Activated gamma-delta T cell treated with anti-CD3 and anti-CD28 coated beads, Interleukin-2, amount 50 U/mL, for 16 hours (primary cell): ENCODE results near the gene DLGAP1.

Experiments
- DNase-seq: peaks from one replicate; pipeline ENCODE4 v3.0.0-alpha.2; 2020; ENCODE audit warnings: low read depth

The DLGAP1 gene

GRCh38 chr18:4241090-4241617 lies 214.0 kb downstream of the DLGAP1 start:
- DNase-seq = no peak

GRCh38 chr18:4238966-4239365 lies 216.1 kb downstream of the DLGAP1 start:
- DNase-seq = no peak

DNA sequence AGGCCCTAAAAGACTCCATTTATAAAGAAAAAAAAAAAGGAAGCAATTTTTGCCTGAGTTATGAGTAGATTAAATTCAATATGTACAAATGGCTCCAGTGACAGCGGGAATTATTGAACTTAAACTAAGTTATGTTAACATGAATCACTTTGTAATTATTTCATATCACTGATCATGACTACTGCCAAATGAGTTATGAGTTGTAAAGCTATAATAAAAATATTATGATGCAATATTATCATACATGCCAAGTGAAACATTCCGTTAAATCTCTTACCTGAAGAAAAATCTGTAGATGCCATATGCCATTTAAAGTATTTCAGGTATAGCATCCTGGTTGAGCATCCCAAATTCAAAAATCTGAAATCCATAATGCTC lies 217.5 kb downstream of the DLGAP1 start:
- DNase-seq = no peak

DNA sequence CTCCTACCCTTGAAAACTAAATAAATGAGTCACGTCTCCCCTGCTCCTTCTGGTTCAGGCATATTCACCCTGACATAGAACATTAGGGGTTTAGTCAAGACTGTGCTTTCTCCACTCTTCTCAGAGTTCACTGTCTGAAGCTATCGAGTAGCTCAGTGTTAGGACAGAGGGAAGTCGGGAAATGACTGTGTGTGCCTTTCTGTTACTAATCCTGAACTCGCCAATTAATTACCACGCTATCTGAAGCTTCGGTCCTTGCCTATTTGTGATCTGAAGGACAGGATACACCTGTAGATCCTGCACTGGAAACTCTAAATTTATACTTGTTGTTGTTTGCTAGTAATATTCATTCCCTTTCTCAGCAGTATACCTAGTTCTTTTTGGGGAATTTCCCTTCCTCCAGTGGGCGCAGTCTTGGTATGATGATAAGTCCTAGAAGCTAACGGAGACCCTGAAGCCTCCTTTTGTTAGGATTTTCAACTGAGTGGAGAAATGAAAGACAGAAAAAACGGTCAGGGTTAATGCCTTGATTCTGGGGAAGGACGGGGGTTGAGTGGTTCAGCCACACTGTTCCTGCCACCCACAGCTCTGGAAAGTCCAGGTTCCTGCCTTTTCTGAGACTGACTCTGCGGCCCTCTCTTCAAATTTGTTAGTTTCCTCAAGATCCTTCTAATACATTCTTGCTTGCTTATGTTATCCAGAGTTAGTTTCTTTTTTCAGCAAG lies 218.0 kb downstream of the DLGAP1 start:
- no peak for DNase-seq

- DNase-seq = no peak
These were observed 221.6 kb downstream of the DLGAP1 start for GRCh38 chr18:4233468-4233867.

- no peak for DNase-seq
These were observed 222.5 kb downstream of the DLGAP1 start for GRCh38 chr18:4232656-4233055.

GRCh38 chr18:4231260-4231659 lies 223.8 kb downstream of the DLGAP1 start:
- DNase-seq = no peak

- no peak for DNase-seq
These were observed 224.5 kb downstream of the DLGAP1 start for GRCh38 chr18:4230450-4231168.

- DNase-seq = no peak
These were observed 230.9 kb downstream of the DLGAP1 start for GRCh38 chr18:4224031-4224704.

- no peak for DNase-seq
These were observed 243.8 kb downstream of the DLGAP1 start for GRCh38 chr18:4211111-4211837.

GRCh38 chr18:4208366-4208765 lies 246.7 kb downstream of the DLGAP1 start:
- DNase-seq = no peak

- no peak for DNase-seq
These were observed 247.6 kb downstream of the DLGAP1 start for GRCh38 chr18:4207383-4207985.

DNA sequence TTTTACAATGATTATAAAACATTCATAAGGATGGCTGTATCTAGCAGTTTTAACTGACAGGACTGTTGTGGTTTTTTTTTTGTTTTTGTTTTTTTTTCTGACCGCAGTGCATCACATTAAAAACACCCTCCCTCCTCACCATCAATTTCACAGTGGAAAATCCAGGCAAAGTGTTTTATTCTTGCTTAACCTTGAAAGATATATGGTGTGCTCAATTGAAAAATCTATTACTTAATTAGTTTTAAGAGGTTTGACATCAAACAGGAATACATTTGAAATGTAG lies 250.7 kb downstream of the DLGAP1 start:
- DNase-seq = no peak

- DNase-seq = no peak
These were observed 251.3 kb downstream of the DLGAP1 start for GRCh38 chr18:4203568-4204437.

DNA sequence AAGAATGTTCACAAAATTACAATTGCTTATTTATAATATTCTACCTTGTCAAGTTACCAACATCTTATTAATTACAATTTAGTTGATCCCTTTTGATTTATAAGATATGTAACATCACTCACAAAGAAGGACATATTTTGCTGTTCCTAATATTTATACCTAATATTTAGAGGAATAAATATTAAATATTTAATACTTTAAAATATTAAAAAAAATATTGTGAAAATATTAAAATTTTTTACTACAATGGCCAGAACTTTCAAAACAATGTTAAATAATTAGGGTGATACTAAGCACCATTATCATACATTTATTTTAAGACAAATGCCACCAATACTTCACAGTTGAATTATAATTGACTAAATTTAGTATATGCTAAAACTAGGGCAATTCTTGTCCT lies 254.7 kb downstream of the DLGAP1 start:
- DNase-seq = no peak

DNA sequence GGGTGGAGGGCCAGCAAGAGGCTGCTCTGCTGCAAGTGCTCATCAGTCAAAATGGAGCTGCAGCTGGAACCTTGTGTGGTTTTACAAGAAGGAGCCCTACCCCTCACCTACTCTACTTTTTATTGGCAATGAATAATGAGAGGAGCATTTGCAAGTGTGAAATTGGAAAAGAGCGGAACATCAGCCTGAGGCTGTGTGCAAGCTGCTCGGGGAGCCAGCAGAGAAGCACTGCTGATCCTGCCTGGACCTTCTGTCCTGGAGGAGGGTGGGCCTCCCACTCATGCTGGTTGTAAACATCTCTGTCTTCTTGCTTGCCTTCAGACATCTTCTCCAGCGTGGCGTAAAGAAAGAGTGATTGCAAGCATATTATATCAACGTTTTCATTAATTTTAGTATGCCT lies 256.2 kb downstream of the DLGAP1 start:
- DNase-seq = no peak

GRCh38 chr18:4196351-4196750 lies 258.8 kb downstream of the DLGAP1 start:
- DNase-seq = no peak

- no peak for DNase-seq
These were observed 262.0 kb downstream of the DLGAP1 start for GRCh38 chr18:4193086-4193485.

DNA sequence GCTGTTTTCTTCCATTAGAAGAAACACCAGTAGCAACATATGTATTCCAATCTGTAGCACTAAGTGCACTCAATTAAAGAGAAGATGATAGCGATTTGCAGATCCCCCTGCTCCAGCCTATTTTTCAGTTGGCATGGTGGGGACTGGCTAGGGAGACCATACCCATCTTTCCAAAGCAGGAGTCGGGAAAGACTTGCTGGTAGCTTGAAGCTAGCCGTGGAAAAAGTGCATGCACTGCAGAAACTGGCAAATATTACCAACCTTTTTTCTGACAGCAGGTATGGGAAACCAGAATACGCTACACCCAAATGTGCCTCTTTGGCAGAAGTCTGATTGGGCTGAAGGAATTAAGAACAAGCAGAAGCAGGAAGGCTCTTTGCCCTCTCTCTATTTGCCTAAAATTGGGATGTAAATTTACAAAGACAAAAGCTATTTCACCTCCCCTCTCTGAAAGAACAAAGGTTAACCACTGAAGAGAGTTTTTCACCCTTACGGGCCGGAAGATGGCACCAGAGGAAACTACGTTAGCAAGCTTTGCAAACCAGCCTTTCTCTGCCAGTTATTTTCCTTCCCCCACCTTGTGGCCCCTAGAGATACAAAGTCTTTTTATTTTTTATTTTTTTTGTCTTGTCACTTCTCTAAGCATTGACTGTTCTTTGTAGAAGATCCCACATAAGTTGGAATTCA lies 273.1 kb downstream of the DLGAP1 start:
- DNase-seq = no peak

DNA sequence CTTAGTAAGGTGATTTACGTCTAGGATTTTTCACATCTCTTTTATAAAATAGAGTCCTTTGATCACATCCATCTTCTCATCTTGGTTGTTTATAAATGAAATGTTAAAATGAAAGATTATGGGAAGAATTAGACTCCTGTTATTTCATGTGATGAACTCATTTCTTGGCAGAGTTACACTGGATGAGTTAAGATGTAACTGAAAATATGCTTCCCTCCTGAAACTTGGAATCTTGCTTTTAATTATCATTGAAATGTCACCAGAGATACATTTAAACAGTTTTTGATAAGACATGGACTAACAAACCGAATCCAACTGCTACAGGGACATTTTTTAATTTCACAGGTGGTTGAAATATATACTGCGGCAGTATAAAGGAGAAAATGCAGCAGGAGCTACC lies 274.0 kb downstream of the DLGAP1 start:
- no peak for DNase-seq
